AG09319 (cell line): ENCODE data around the gene HNRNPC.

Source experiments
- DNase-seq: peaks from one replicate; pipeline ENCODE4 v3.0.0-alpha.2; 2010; ENCODE audit warnings: low read depth; ENCODE audit errors: extremely low read depth
- CTCF ChIP-seq: IDR thresholded peaks from 2 replicates; pipeline ENCODE4 v1.5.1; 2011; ENCODE audit warnings: low read depth, mild to moderate bottlenecking, inconsistent platforms, low read length, moderate library complexity

Gene HNRNPC

GRCh38 chr14:21267886-21268616 lies 1.2 kb downstream of the HNRNPC start:
- no peak for TF ChIP-seq CTCF
- DNase-seq, result no peak

GRCh38 chr14:21267431-21267845 lies 1.8 kb downstream of the HNRNPC start:
- DNase-seq, result no peak
- TF ChIP-seq CTCF, result no peak

GRCh38 chr14:21264025-21264801 lies 5.0 kb downstream of the HNRNPC start:
- no peak for TF ChIP-seq CTCF
- DNase-seq, result peak; percentile 37

GRCh38 chr14:21263284-21264024 lies 5.8 kb downstream of the HNRNPC start:
- no peak for DNase-seq
- no peak for TF ChIP-seq CTCF

- no peak for DNase-seq
- no peak for TF ChIP-seq CTCF
Measured at GRCh38 chr14:21262410-21262809, 6.8 kb downstream of the HNRNPC start.

- TF ChIP-seq CTCF, result no peak
- DNase-seq, result no peak
Measured at GRCh38 chr14:21261824-21262223, 7.4 kb downstream of the HNRNPC start.
